Thyroid gland (tissue), 4 donors: ENCODE results near the gene UCP2.

ENCODE experiments used
- CTCF ChIP-seq, 6 experiments: fragments of 200-600 bp in 3 of 6; fragments of 450-650 bp in 3 of 6; sonication (generic) in 3 of 6; IDR thresholded peaks; one replicate each; pipeline ENCODE4 v1.5.1; 2016 to 2019; ENCODE audit warnings: antibody characterized with exemption in 6 of 6, mild to moderate bottlenecking in 2 of 6, inconsistent platforms in 1 of 6, moderate library complexity in 1 of 6
- POLR2A ChIP-seq, 2 donors: fragments of 450-650 bp; IDR thresholded peaks; one replicate each; pipeline ENCODE4 v1.6.1; 2017; ENCODE audit warnings: antibody characterized with exemption in 2 of 2, mild to moderate bottlenecking in 2 of 2, moderate library complexity in 1 of 2

DNA sequence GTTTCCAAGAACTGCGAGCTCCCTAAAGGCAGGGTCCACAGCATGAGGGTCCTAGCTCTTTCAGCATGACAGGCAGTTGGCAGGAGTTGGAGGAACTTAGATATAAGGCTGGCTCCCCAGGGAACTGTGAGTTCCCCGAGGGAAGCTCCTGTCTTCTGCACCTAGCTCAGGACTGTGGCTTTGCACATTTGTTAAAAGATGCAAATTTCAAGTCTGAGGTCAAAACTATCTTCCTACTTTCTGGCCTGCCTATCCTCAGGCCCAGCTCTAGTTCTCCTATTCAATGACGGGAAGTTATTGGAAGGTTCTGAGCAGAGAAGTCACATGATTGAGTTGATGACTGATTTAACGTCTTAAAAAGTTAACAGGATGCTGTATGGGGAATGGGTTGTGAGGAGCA lies 37.9 kb upstream of the UCP2 start:
- TF ChIP-seq CTCF (IDR thresholded peaks at IDR 0.05) (no peak), POLR2A (IDR thresholded peaks at IDR 0.05) (no peak)
